ENCODE results near the gene MAPK12. TPM values are rescaled to one million over a fixed set of nuclear protein-coding genes. Genes with fewer than 3 reads are reported as not detected.

The MAPK12 gene
- polyA plus RNA-seq, 1 experiment = 26.6 TPM

GRCh38 chr22:50286275-50286674, 24.8 kb upstream of the MAPK12 start:
- POLR2A ChIA-PET = no interaction called here

GRCh38 chr22:50285568-50286229, 24.2 kb upstream of the MAPK12 start:
- CTCF ChIA-PET = no interaction called here

More at GRCh38 chr22:50286275-50286674, 24.8 kb upstream of the MAPK12 start:
- CTCF ChIA-PET = no interaction called here
- H3K9me3 ChIP-seq (ENCODE audit: control insufficient read depth, insufficient read depth, low read length) = peaks cover 7% of the 10 kb centered on the region; the same call in 1 of the 2 replicates
- no peaks in the 10 kb centered on the region for H3K27me3 ChIP-seq (ENCODE audit: control insufficient read depth, insufficient read depth, low read length)
- TF ChIP-seq CTCF (IDR thresholded peaks at IDR 0.05; ENCODE audit: low read depth, low read length) = no peak
- no peak overlapping the region for H3K27ac ChIP-seq (ENCODE audit: low read depth, low read length)
- H3K4me3 ChIP-seq (ENCODE audit: low read depth, low read length) = no peak overlapping the region
- DNase-seq (ENCODE audit: low read depth, low spot score) = no peak

GRCh38 chr22:50284479-50284878, 23.0 kb upstream of the MAPK12 start:
- TF ChIP-seq CTCF (IDR thresholded peaks at IDR 0.05; ENCODE audit: low read depth, low read length) = no peak
- ChIA-PET POLR2A (interaction anchor here (0.5 kb wide), 1 partner anchor 12 kb away, joined by 5 read pairs; no protein-coding TSS in a partner anchor), CTCF (no interaction called here)

More at GRCh38 chr22:50285568-50286229, 24.2 kb upstream of the MAPK12 start:
- Histone ChIP-seq H3K4me3 (ENCODE audit: low read depth, low read length) (no peak overlapping the region), H3K27me3 (ENCODE audit: control insufficient read depth, insufficient read depth, low read length) (no peaks in the 10 kb centered on the region), H3K27ac (ENCODE audit: low read depth, low read length) (no peak overlapping the region), H3K9me3 (ENCODE audit: control insufficient read depth, insufficient read depth, low read length) (peaks cover 7% of the 10 kb centered on the region; the same call in 1 of the 2 replicates)
- no peak for DNase-seq (ENCODE audit: low read depth, low spot score)
- no peak for TF ChIP-seq CTCF (IDR thresholded peaks at IDR 0.05; ENCODE audit: low read depth, low read length)
- POLR2A ChIA-PET = no interaction called here

GRCh38 chr22:50283821-50284220, 22.3 kb upstream of the MAPK12 start:
- Histone ChIP-seq H3K27ac (ENCODE audit: low read depth, low read length) (no peak overlapping the region), H3K4me3 (ENCODE audit: low read depth, low read length) (no peak overlapping the region), H3K27me3 (ENCODE audit: control insufficient read depth, insufficient read depth, low read length) (no peaks in the 10 kb centered on the region), H3K9me3 (ENCODE audit: control insufficient read depth, insufficient read depth, low read length) (peaks cover 7% of the 10 kb centered on the region; the same call in 1 of the 2 replicates)
- TF ChIP-seq CTCF (IDR thresholded peaks at IDR 0.05; ENCODE audit: low read depth, low read length) = no peak
- ChIA-PET POLR2A (no interaction called here), CTCF (no interaction called here)
- no peak for DNase-seq (ENCODE audit: low read depth, low spot score)

More at GRCh38 chr22:50284479-50284878, 23.0 kb upstream of the MAPK12 start:
- H3K27me3 ChIP-seq (ENCODE audit: control insufficient read depth, insufficient read depth, low read length) = no peaks in the 10 kb centered on the region
- DNase-seq (ENCODE audit: low read depth, low spot score) = no peak
- H3K4me3 ChIP-seq (ENCODE audit: low read depth, low read length) = no peak overlapping the region
- H3K9me3 ChIP-seq (ENCODE audit: control insufficient read depth, insufficient read depth, low read length) = peaks cover 7% of the 10 kb centered on the region; the same call in 1 of the 2 replicates
- no peak overlapping the region for H3K27ac ChIP-seq (ENCODE audit: low read depth, low read length)

All from AG04450 (cell line).